Esophagus muscularis mucosa (tissue), 4 donors: Measurements from ENCODE around the gene MIPOL1. TPM values are rescaled to one million over a fixed set of nuclear protein-coding genes. Genes with fewer than 3 reads are reported as not detected.

ENCODE experiments used
- DNase-seq: peaks from one replicate; pipeline ENCODE4 v3.0.0-alpha.2; 2017; ENCODE audit errors: extremely low spot score
- H3K27ac ChIP-seq, 4 donors: fragments of 200-600 bp; sonication (generic); replicated peaks in 1 of 4; 1 replicate in 3 of 4; 2 replicates in 1 of 4; pipeline ENCODE4 v1.5.1; 2016 to 2019; ENCODE audit warnings: mild to moderate bottlenecking in 1 of 4
- H3K27me3 ChIP-seq, 4 donors: fragments of 200-600 bp; sonication (generic); one replicate each; pipeline versions ENCODE4 v1.5.1 to v1.6.0; 2016 to 2019
- H3K36me3 ChIP-seq, 4 donors: fragments of 200-600 bp; sonication (generic); one replicate each; pipeline ENCODE4 v1.5.1; 2016 to 2019
- H3K4me1 ChIP-seq, 4 donors: fragments of 200-600 bp; sonication (generic); one replicate each; pipeline ENCODE4 v1.5.1; 2016 to 2019
- H3K4me3 ChIP-seq, 4 donors: fragments of 200-600 bp; sonication (generic); 1 replicate in 2 of 4; 2 replicates in 2 of 4; pipeline ENCODE4 v1.5.1; 2016 to 2019; ENCODE audit warnings: mild to moderate bottlenecking in 4 of 4, moderate library complexity in 1 of 4
- H3K9me3 ChIP-seq, 4 donors: fragments of 200-600 bp; sonication (generic); 1 replicate in 3 of 4; 2 replicates in 1 of 4; pipeline ENCODE4 v1.5.1; 2016 to 2019
- EP300 ChIP-seq: sonication (generic); formaldehyde crosslinking; IDR thresholded peaks from one replicate; pipeline ENCODE4 v1.6.1; 2017; ENCODE audit warnings: antibody characterized with exemption
- POLR2A ChIP-seq: fragments of 450-650 bp; IDR thresholded peaks from one replicate; pipeline ENCODE4 v1.6.1; 2017; ENCODE audit warnings: antibody characterized with exemption, moderate library complexity, mild to moderate bottlenecking, low read depth
- POLR2AphosphoS5 ChIP-seq, 2 donors: sonication (generic); formaldehyde crosslinking; IDR thresholded peaks; one replicate each; pipeline ENCODE4 v1.6.1; 2017; ENCODE audit warnings: antibody characterized with exemption in 2 of 2
- WGBS: methylation state at CpG from one replicate; pipeline ENCODE4 v1.1.5; 2018; 5-methylcytosine and 5-hydroxymethylcytosine counted together
- intact Hi-C: fragments of 100-400 bp; cut with DNase I; formaldehyde crosslinking; loops from one replicate; pipeline ENCODE4 v1.15.1; 2023
- total RNA-seq, 4 donors: library from RNA; depleted of rRNA; stranded (reverse); fragments of >200 nt; gene quantifications; one replicate each; pipeline versions ENCODE4 v1.1.0 to v1.2.1, GENCODE V29; 2016
- TF ChIP-seq, protein P1 (sequence below), 3 experiments: fragments of 200-600 bp in 2 of 3; fragments of 450-650 bp in 1 of 3; sonication (generic) in 2 of 3; IDR thresholded peaks; one replicate each; pipeline ENCODE4 v1.5.1; 2017 to 2019; ENCODE audit warnings: antibody characterized with exemption in 3 of 3, mild to moderate bottlenecking in 2 of 3, moderate library complexity in 1 of 3

The MIPOL1 gene
- total RNA-seq, 4 donors from 2014 or later: 6.5 to 21.2 (median 10.4) TPM

DNA sequence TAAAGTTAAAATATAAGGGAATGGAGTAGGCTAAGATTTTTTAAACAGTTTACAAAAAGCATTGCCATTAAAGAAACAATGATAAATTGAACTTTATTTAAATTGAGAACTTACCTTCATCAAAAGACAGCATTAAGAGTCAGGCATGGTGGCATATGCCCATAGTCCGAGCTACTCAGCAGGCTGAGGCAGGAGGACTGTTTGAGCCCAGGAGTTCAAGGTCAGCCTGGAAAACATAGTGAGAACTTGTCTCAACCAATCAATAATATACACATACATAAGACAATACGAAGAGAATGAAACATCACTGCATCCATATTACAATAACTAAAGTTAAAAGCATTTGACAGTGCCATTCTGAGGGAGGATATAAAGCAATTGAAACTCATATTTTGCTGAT is 299.7 kb downstream of the MIPOL1 start:
- H3K9me3 ChIP-seq: no peaks in the 10 kb centered on the region
- TF ChIP-seq, protein P1, sequence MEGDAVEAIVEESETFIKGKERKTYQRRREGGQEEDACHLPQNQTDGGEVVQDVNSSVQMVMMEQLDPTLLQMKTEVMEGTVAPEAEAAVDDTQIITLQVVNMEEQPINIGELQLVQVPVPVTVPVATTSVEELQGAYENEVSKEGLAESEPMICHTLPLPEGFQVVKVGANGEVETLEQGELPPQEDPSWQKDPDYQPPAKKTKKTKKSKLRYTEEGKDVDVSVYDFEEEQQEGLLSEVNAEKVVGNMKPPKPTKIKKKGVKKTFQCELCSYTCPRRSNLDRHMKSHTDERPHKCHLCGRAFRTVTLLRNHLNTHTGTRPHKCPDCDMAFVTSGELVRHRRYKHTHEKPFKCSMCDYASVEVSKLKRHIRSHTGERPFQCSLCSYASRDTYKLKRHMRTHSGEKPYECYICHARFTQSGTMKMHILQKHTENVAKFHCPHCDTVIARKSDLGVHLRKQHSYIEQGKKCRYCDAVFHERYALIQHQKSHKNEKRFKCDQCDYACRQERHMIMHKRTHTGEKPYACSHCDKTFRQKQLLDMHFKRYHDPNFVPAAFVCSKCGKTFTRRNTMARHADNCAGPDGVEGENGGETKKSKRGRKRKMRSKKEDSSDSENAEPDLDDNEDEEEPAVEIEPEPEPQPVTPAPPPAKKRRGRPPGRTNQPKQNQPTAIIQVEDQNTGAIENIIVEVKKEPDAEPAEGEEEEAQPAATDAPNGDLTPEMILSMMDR (IDR thresholded peaks at IDR 0.05): no peak
- TF ChIP-seq EP300 (no peak), POLR2A (no peak), POLR2AphosphoS5 (IDR thresholded peaks at IDR 0.05) (no peak)
- no peaks in the 10 kb centered on the region for H3K27me3 ChIP-seq
- no peak for DNase-seq
- WGBS: 93% methylated on average over 2 of the region's 2 CpGs
- intact Hi-C loops: no loop called here
- H3K27ac ChIP-seq: no peak overlapping the region
- H3K36me3 ChIP-seq: peaks cover 0 to 20% (median 8%) of the 10 kb centered on the region in 4 donors
- H3K4me3 ChIP-seq: no peak overlapping the region
- no peaks in the 10 kb centered on the region for H3K4me1 ChIP-seq

- H3K4me1 ChIP-seq: no peaks in the 10 kb centered on the region
- no peak overlapping the region for H3K27ac ChIP-seq
- H3K36me3 ChIP-seq: peaks cover 0 to 20% (median 8%) of the 10 kb centered on the region in 4 donors
- TF ChIP-seq POLR2AphosphoS5 (IDR thresholded peaks at IDR 0.05) (no peak), POLR2A (no peak), EP300 (no peak)
- TF ChIP-seq, protein P1 (IDR thresholded peaks at IDR 0.05): no peak
- no peak overlapping the region for H3K4me3 ChIP-seq
- 70% methylated on average over 3 of the region's 5 CpGs for WGBS
- intact Hi-C loops: no loop called here
- DNase-seq: no peak
- no peaks in the 10 kb centered on the region for H3K27me3 ChIP-seq
- no peaks in the 10 kb centered on the region for H3K9me3 ChIP-seq
These were observed 304.1 kb downstream of the MIPOL1 start for GRCh38 chr14:37501877-37502276.

DNA sequence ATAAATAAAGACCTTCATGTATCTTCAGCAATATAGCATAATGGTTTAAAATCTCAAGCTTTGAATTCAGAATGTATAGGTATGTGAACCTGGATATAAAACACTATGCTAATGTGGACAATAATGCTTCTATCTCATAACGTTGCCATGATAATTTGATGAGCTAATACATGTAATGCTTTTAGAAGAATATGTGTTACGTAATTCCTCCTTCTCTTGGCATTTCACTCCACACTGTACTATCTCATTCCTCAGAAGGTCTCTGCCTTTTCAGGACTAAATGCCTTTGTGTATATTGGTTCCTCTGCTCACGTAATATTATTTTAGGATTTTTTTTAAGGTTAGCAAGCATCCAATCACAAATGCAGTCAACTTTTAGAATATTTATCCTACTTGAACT is 310.8 kb downstream of the MIPOL1 start:
- Histone ChIP-seq H3K4me3 (no peak overlapping the region), H3K27ac (no peak overlapping the region), H3K36me3 (no peaks in the 10 kb centered on the region), H3K4me1 (no peaks in the 10 kb centered on the region), H3K9me3 (no peaks in the 10 kb centered on the region), H3K27me3 (no peaks in the 10 kb centered on the region)
- DNase-seq: no peak
- 73% methylated on average over 3 of the region's 3 CpGs for WGBS
- TF ChIP-seq, protein P1 (IDR thresholded peaks at IDR 0.05): no peak
- TF ChIP-seq POLR2AphosphoS5 (IDR thresholded peaks at IDR 0.05): no peak
- no peak for TF ChIP-seq POLR2A
- no peak for TF ChIP-seq EP300
- intact Hi-C loops: no loop called here

- Histone ChIP-seq H3K9me3 (no peaks in the 10 kb centered on the region), H3K27ac (no peak overlapping the region), H3K4me1 (no peaks in the 10 kb centered on the region), H3K27me3 (no peaks in the 10 kb centered on the region), H3K4me3 (no peak overlapping the region), H3K36me3 (peaks cover 0 to 3% (median 0%) of the 10 kb centered on the region in 4 donors)
- WGBS: 86% methylated on average over 3 of the region's 3 CpGs
- DNase-seq: no peak
- intact Hi-C loops: no loop called here
- no peak for TF ChIP-seq POLR2A
- no peak for TF ChIP-seq POLR2AphosphoS5 (IDR thresholded peaks at IDR 0.05)
- TF ChIP-seq, protein P1 (IDR thresholded peaks at IDR 0.05): no peak
- TF ChIP-seq EP300: no peak
These were observed 314.4 kb downstream of the MIPOL1 start for GRCh38 chr14:37512173-37512572.

DNA sequence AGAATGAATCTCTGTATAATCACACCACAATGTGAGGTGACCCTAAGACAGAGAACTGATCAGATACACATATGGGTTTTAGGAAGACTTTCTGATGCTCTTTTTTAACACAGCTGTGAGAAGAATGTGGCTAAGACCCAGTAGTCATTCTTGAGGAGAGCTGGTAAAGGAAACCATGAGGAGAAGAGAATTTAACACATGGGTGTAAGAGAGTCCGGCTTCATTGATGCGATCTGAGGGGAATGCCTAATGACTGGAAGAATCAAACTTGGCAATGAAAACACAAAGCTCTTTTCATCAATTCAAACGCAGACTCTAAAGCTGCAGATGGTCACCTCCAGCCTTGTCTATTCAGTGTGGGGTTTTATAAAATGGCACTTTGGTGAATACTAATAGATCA is 318.0 kb downstream of the MIPOL1 start:
- Histone ChIP-seq H3K4me1 (no peaks in the 10 kb centered on the region), H3K9me3 (no peaks in the 10 kb centered on the region), H3K36me3 (peaks cover 0 to 3% (median 0%) of the 10 kb centered on the region in 4 donors), H3K27me3 (no peaks in the 10 kb centered on the region), H3K4me3 (no peak overlapping the region), H3K27ac (no peak overlapping the region)
- intact Hi-C loops: no loop called here
- no peak for TF ChIP-seq EP300
- TF ChIP-seq POLR2A: no peak
- TF ChIP-seq POLR2AphosphoS5 (IDR thresholded peaks at IDR 0.05): no peak
- TF ChIP-seq, protein P1 (IDR thresholded peaks at IDR 0.05): no peak
- 67% methylated on average over 3 of the region's 3 CpGs for WGBS
- DNase-seq: no peak
